HepG2 (cell line): ENCODE results near the gene OR1C1. TPM values are rescaled to one million over a fixed set of nuclear protein-coding genes. Genes with fewer than 3 reads are reported as not detected.

Source experiments
- ATAC-seq: fragments of 200-7000 bp; cut with Tn5 transposase; 3 replicates; pipeline ENCODE4 v1.9.1; 2020; ENCODE audit warnings: mild to moderate bottlenecking, moderate library complexity
- BruUV-seq: library from RNA; stranded (reverse); fragments of 400-500 nt; replicated peaks from 2 replicates; lab custom pipeline; 2021; lab: Mats Ljungman, UMichigan
- CTCF ChIA-PET: fragments of 300-600 bp; formaldehyde crosslinking; extraction: SDS; loops from one replicate; lab custom pipeline; 2021; ENCODE audit warnings: low total read pairs, inconsistent platforms, low intra/inter-chr PET ratio; lab: Yijun Ruan, JAX
- POLR2A ChIA-PET: fragments of 350-600 bp; sonication (Branson Sonifier 250); formaldehyde crosslinking; loops from one replicate; lab custom pipeline; 2020; ENCODE audit warnings: antibody characterized with exemption, inconsistent platforms; lab: Yijun Ruan, JAX
- DNase-seq: peaks from one replicate; pipeline ENCODE4 v3.0.0-alpha.2; 2015; ENCODE audit warnings: low spot score
- FAIRE-seq: peaks from 3 replicates; lab custom pipeline; 2011; peaks lifted over from hg19 to GRCh38; lab: Jason Lieb, UNC
- H2AFZ ChIP-seq: one replicate; pipeline ENCODE4 v1.6.1; 2011; ENCODE audit warnings: low read length, inconsistent platforms
- H3K27ac ChIP-seq: fragments of 300-600 bp; 3 replicates; pipeline ENCODE4 v1.8.0; 2011; ENCODE audit warnings: mixed run types, mild to moderate bottlenecking, mixed read lengths, low read length, inconsistent platforms; ENCODE audit not compliant: insufficient read depth; ENCODE audit errors: extremely low read length
- H3K27me3 ChIP-seq, 2 experiments: fragments of 200-600 bp in 1 of 2; 2 replicates in 1 of 2; 3 replicates in 1 of 2; pipeline versions ENCODE4 v1.6.0 to v1.8.0; 2011; ENCODE audit warnings: low read length in 2 of 2, mild to moderate bottlenecking in 2 of 2, moderate library complexity in 2 of 2, inconsistent platforms in 1 of 2; ENCODE audit not compliant: insufficient read depth in 2 of 2, control insufficient read depth in 1 of 2
- H3K36me3 ChIP-seq, 2 experiments: fragments of 200-600 bp in 1 of 2; replicated peaks in 1 of 2; 2 replicates in 1 of 2; 3 replicates in 1 of 2; pipeline versions ENCODE4 v1.5.1 to v1.8.0; 2011; ENCODE audit warnings: low read length in 2 of 2, inconsistent platforms in 1 of 2; ENCODE audit not compliant: insufficient read depth in 2 of 2, control insufficient read depth in 1 of 2
- H3K4me1 ChIP-seq: 2 replicates; pipeline ENCODE4 v1.5.1; 2012; ENCODE audit warnings: low read length, inconsistent platforms; ENCODE audit not compliant: insufficient read depth
- H3K4me2 ChIP-seq: 2 replicates; pipeline ENCODE4 v1.6.0; 2011; ENCODE audit warnings: low read depth, low read length, inconsistent platforms
- H3K4me3 ChIP-seq, 3 experiments: fragments of 200-600 bp in 1 of 3; sonication (generic), shearing (Covaris generic) in 1 of 3; replicated peaks in 1 of 3; 2 replicates each; pipeline ENCODE4 v1.5.1; 2011 to 2016; ENCODE audit warnings: low read length in 3 of 3, inconsistent platforms in 2 of 3, low read depth in 2 of 3, mild to moderate bottlenecking in 2 of 3, control low read depth in 1 of 3, mixed read lengths in 1 of 3; ENCODE audit not compliant: insufficient read depth in 1 of 3
- H3K79me2 ChIP-seq: one replicate; pipeline ENCODE4 v1.6.1; 2011; ENCODE audit warnings: low read length, inconsistent platforms; ENCODE audit not compliant: insufficient read depth
- H3K9ac ChIP-seq: 2 replicates; pipeline ENCODE4 v1.6.0; 2011; ENCODE audit warnings: mild to moderate bottlenecking, low read depth, low read length, inconsistent platforms; ENCODE audit not compliant: insufficient read depth
- H3K9me3 ChIP-seq: 2 replicates; pipeline ENCODE4 v1.5.1; 2012; ENCODE audit warnings: mild to moderate bottlenecking, low read length
- H4K20me1 ChIP-seq: 2 replicates; pipeline ENCODE4 v1.6.0; 2011; ENCODE audit warnings: inconsistent platforms, mild to moderate bottlenecking, low read length, moderate library complexity; ENCODE audit not compliant: insufficient read depth
- ARNT2 ChIP-seq: sonication (generic); formaldehyde crosslinking; IDR thresholded peaks from 2 replicates; pipeline ENCODE4 v1.8.0; 2022; ENCODE audit warnings: mild to moderate bottlenecking, low read depth, missing genetic modification reagents, moderate library complexity
- CHCHD3 ChIP-seq: sonication (generic); formaldehyde crosslinking; IDR thresholded peaks from 2 replicates; pipeline ENCODE4 v1.8.0; 2022; ENCODE audit warnings: mild to moderate bottlenecking, missing genetic modification reagents, moderate library complexity
- CHD2 ChIP-seq: IDR thresholded peaks from 2 replicates; pipeline ENCODE4 v1.6.1; 2011; ENCODE audit warnings: low read depth, low read length, improper control_type of control experiment
- HMGXB3 ChIP-seq: sonication (generic); formaldehyde crosslinking; IDR thresholded peaks from 2 replicates; pipeline ENCODE4 v1.4.0; 2020; ENCODE audit warnings: missing genetic modification reagents, borderline replicate concordance
- KDM4B ChIP-seq: sonication (generic); formaldehyde crosslinking; IDR thresholded peaks from 2 replicates; pipeline ENCODE4 v1.4.0; 2020; ENCODE audit warnings: missing genetic modification reagents
- MAF1 ChIP-seq: sonication (generic); formaldehyde crosslinking; IDR thresholded peaks from 2 replicates; pipeline ENCODE4 v1.5.0; 2020; ENCODE audit warnings: missing genetic modification reagents, borderline replicate concordance
- NPAS2 ChIP-seq: sonication (generic); formaldehyde crosslinking; IDR thresholded peaks from 2 replicates; pipeline ENCODE4 v1.8.0; 2022; ENCODE audit warnings: mild to moderate bottlenecking, missing genetic modification reagents, borderline replicate concordance
- ONECUT2 ChIP-seq: sonication (generic); formaldehyde crosslinking; IDR thresholded peaks from 2 replicates; pipeline ENCODE4 v1.4.0; 2020; ENCODE audit warnings: missing genetic modification reagents
- PHB2 ChIP-seq: fragments of 450-650 bp; IDR thresholded peaks from 2 replicates; pipeline ENCODE4 v1.6.1; 2018; ENCODE audit not compliant: partially characterized antibody
- RARA ChIP-seq: IDR thresholded peaks from 2 replicates; pipeline ENCODE4 v1.6.1; 2016; ENCODE audit warnings: missing genetic modification reagents, missing compliant biosample characterization
- SMARCE1 ChIP-seq: fragments of 450-650 bp; IDR thresholded peaks from 2 replicates; pipeline ENCODE4 v1.6.1; 2017; ENCODE audit warnings: borderline replicate concordance
- STAT6 ChIP-seq: sonication (generic); formaldehyde crosslinking; IDR thresholded peaks from 2 replicates; pipeline ENCODE4 v1.4.0; 2020; ENCODE audit warnings: missing genetic modification reagents, mild to moderate bottlenecking, borderline replicate concordance
- ZFP90 ChIP-seq: sonication (generic); formaldehyde crosslinking; IDR thresholded peaks from 2 replicates; pipeline ENCODE4 v1.8.0; 2022; ENCODE audit warnings: missing genetic modification reagents, mild to moderate bottlenecking, inconsistent platforms, borderline replicate concordance
- ZNF713 ChIP-seq: sonication (generic); formaldehyde crosslinking; IDR thresholded peaks from 2 replicates; pipeline ENCODE4 v1.4.0; 2020; ENCODE audit warnings: mild to moderate bottlenecking, missing genetic modification reagents
- ZNF740 ChIP-seq: sonication (generic); formaldehyde crosslinking; IDR thresholded peaks from 2 replicates; pipeline ENCODE4 v1.4.0; 2020; ENCODE audit warnings: missing genetic modification reagents
- ZNF747 ChIP-seq: sonication (generic); formaldehyde crosslinking; IDR thresholded peaks from 2 replicates; pipeline ENCODE4 v1.8.1; 2023; ENCODE audit warnings: missing genetic modification reagents, mild to moderate bottlenecking, borderline replicate concordance
- WGBS: methylation state at CpG from one replicate; pipeline ENCODE4 v1.1.6; 2017; ENCODE audit warnings: low lambda C conversion rate; 5-methylcytosine and 5-hydroxymethylcytosine counted together
- in situ Hi-C: cut with HindIII; loops from 2 replicates; pipeline ENCODE4 v1.10.0; 2017; ENCODE audit warnings: low pct_unique_long_range_greater_than_20kb; ENCODE audit not compliant: extremely low pct_ligation_motif_present
- intact Hi-C: fragments of 100-400 bp; cut with micrococcal nuclease; formaldehyde crosslinking; loops from one replicate; pipeline ENCODE4 v1.10.0; 2022; ENCODE audit not compliant: unreplicated experiment
- polyA plus RNA-seq, 8 experiments: library from polyadenylated mRNA; depleted of rRNA in 3 of 8; stranded (reverse) in 7 of 8; unstranded in 1 of 8; fragments of >200 nt; fragmentation: Illumina TruSeq in 4 of 8; extraction: Trizol in 4 of 8; gene quantifications; 2 replicates each; pipeline versions ENCODE4 v1.2.1 to v1.2.3, GENCODE V29; 2011 to 2016; ENCODE audit warnings: low read depth in 4 of 8, missing spikeins in 1 of 8, mixed read lengths in 1 of 8; ENCODE audit not compliant: insufficient read depth in 1 of 8
- total RNA-seq, 5 experiments: library from RNA; depleted of rRNA; stranded (reverse); fragments of >200 nt; fragmentation: Illumina TruSeq; extraction: Trizol; gene quantifications; 2 replicates each; pipeline ENCODE4 v1.2.3, GENCODE V29; 2016; ENCODE audit warnings: low read depth in 1 of 5

The OR1C1 gene
- total and polyA plus RNA-seq, 2 of the 13 experiments (the other 11 are each of a cell fraction or from before 2014, with no cell fraction given) = not detected

GRCh38 chr1:247747616-247748015 lies 12.7 kb downstream of the OR1C1 start:
- Histone ChIP-seq H2AFZ (no peak overlapping the region), H3K4me1 (no peaks in the 10 kb centered on the region), H3K27ac (no peak overlapping the region), H3K27me3 (no peaks in the 10 kb centered on the region), H3K79me2 (no peaks in the 10 kb centered on the region), H3K9me3 (peaks cover 82% of the 10 kb centered on the region), H3K4me3 (no peak overlapping the region), H3K9ac (no peak overlapping the region), H3K36me3 (no peaks in the 10 kb centered on the region), H3K4me2 (no peak overlapping the region), H4K20me1 (no peaks in the 10 kb centered on the region)
- ChIA-PET POLR2A (no interaction called here), CTCF (no interaction called here)
- intact Hi-C loops = no loop called here
- in situ Hi-C loops = no loop called here
- no TSS peak for BruUV-seq
- no peak for FAIRE-seq
- WGBS = 53% methylated on average over 7 of the region's 7 CpGs
- ATAC-seq = no peak
- no peak for DNase-seq
- no peak for TF ChIP-seq STAT6 (CRISPR knock-in tag)
- no peak for TF ChIP-seq KDM4B (CRISPR knock-in tag)
- TF ChIP-seq HMGXB3 (CRISPR knock-in tag) = no peak
- TF ChIP-seq ZNF713 (CRISPR knock-in tag) = no peak
- TF ChIP-seq PHB2 = no peak
- TF ChIP-seq ZNF740 = no peak
- TF ChIP-seq CHCHD3 (CRISPR knock-in tag) = no peak
- TF ChIP-seq RARA = no peak
- no peak for TF ChIP-seq MAF1
- TF ChIP-seq CHD2 = no peak
- no peak for TF ChIP-seq NPAS2 (CRISPR knock-in tag)
- no peak for TF ChIP-seq ARNT2 (CRISPR knock-in tag)
- no peak for TF ChIP-seq ZNF747 (CRISPR knock-in tag)
- no peak for TF ChIP-seq ONECUT2 (CRISPR knock-in tag)
- TF ChIP-seq SMARCE1 = no peak
- TF ChIP-seq ZFP90 = no peak
